NCI-H226 (cell line): Measurements from ENCODE around the gene LARGE1.

Source experiments
- DNase-seq: peaks from one replicate; pipeline ENCODE4 v3.0.0-alpha.2; 2015

Gene LARGE1

GRCh38 chr22:33909911-33910310 lies 10.4 kb downstream of the LARGE1 start:
- no peak for DNase-seq

GRCh38 chr22:33909075-33909458 lies 11.2 kb downstream of the LARGE1 start:
- peak; percentile 23 for DNase-seq

GRCh38 chr22:33908171-33909074 lies 11.9 kb downstream of the LARGE1 start:
- DNase-seq: no peak

- no peak for DNase-seq
These were observed 13.3 kb downstream of the LARGE1 start for GRCh38 chr22:33906954-33907353.

GRCh38 chr22:33906475-33906874 lies 13.8 kb downstream of the LARGE1 start:
- DNase-seq: no peak

- DNase-seq: no peak
These were observed 17.3 kb downstream of the LARGE1 start for GRCh38 chr22:33903012-33903411.

GRCh38 chr22:33902073-33902472 lies 18.2 kb downstream of the LARGE1 start:
- DNase-seq: no peak

- no peak for DNase-seq
These were observed 22.2 kb downstream of the LARGE1 start for GRCh38 chr22:33898121-33898520.

GRCh38 chr22:33897448-33897835 lies 22.8 kb downstream of the LARGE1 start:
- no peak for DNase-seq

GRCh38 chr22:33896575-33897447 lies 23.5 kb downstream of the LARGE1 start:
- DNase-seq: peak; percentile 29

- DNase-seq: no peak
These were observed 24.1 kb downstream of the LARGE1 start for GRCh38 chr22:33896154-33896553.

- DNase-seq: no peak
These were observed 24.8 kb downstream of the LARGE1 start for GRCh38 chr22:33895444-33895843.

GRCh38 chr22:33894515-33894914 lies 25.8 kb downstream of the LARGE1 start:
- no peak for DNase-seq

- no peak for DNase-seq
These were observed 26.2 kb downstream of the LARGE1 start for GRCh38 chr22:33894036-33894435.

- no peak for DNase-seq
These were observed 26.8 kb downstream of the LARGE1 start for GRCh38 chr22:33893512-33893911.

GRCh38 chr22:33891992-33892391 lies 28.3 kb downstream of the LARGE1 start:
- no peak for DNase-seq

- DNase-seq: no peak
These were observed 28.8 kb downstream of the LARGE1 start for GRCh38 chr22:33891455-33891854.

- no peak for DNase-seq
These were observed 30.5 kb downstream of the LARGE1 start for GRCh38 chr22:33889748-33890147.

- no peak for DNase-seq
These were observed 31.5 kb downstream of the LARGE1 start for GRCh38 chr22:33888821-33889220.

- no peak for DNase-seq
These were observed 33.1 kb downstream of the LARGE1 start for GRCh38 chr22:33887173-33887572.

- no peak for DNase-seq
These were observed 33.6 kb downstream of the LARGE1 start for GRCh38 chr22:33886696-33887095.

- no peak for DNase-seq
These were observed 35.4 kb downstream of the LARGE1 start for GRCh38 chr22:33884829-33885228.

GRCh38 chr22:33883961-33884808 lies 36.1 kb downstream of the LARGE1 start:
- peak; percentile 16 for DNase-seq
